ENCODE results near the gene ATL2.
A peak's percentile ranks its signal among the peaks of the same experiment; 100 is the strongest.

The ATL2 gene

GRCh38 chr2:38248255-38248654 is 128.8 kb downstream of the ATL2 start:
- TF ChIP-seq FOXP2 (optimal IDR thresholded peaks at IDR 0.05; ENCODE audit: control extremely low read depth, extremely low read length, insufficient read depth) = no peak
- TF ChIP-seq EZH2 (IDR thresholded peaks at IDR 0.05) = no peak
- TF ChIP-seq POLR2AphosphoS5 (IDR thresholded peaks at IDR 0.05; ENCODE audit: borderline replicate concordance, low read depth, low read length) = no peak

GRCh38 chr2:38246105-38246504 is 131.0 kb downstream of the ATL2 start:
- no peak overlapping the region for H3K9ac ChIP-seq (ENCODE audit: insufficient read length)
- no peak overlapping the region for H3K27ac ChIP-seq
- no peak for DNase-seq (ENCODE audit: low read depth, low spot score)
- H3K9me3 ChIP-seq (ENCODE audit: low read depth, low read length) = no peaks in the 10 kb centered on the region
- TF ChIP-seq FOXP2 (optimal IDR thresholded peaks at IDR 0.05; ENCODE audit: control extremely low read depth, extremely low read length, insufficient read depth) = no peak
- TF ChIP-seq EZH2 (IDR thresholded peaks at IDR 0.05) = no peak
- TF ChIP-seq POLR2AphosphoS5 (IDR thresholded peaks at IDR 0.05; ENCODE audit: borderline replicate concordance, low read depth, low read length) = no peak
- no peaks in the 10 kb centered on the region for H3K36me3 ChIP-seq (ENCODE audit: insufficient read depth, low read length)
- no peak overlapping the region for H3K4me3 ChIP-seq

More at GRCh38 chr2:38248255-38248654, 128.8 kb downstream of the ATL2 start:
- Histone ChIP-seq H3K9me3 (ENCODE audit: low read depth, low read length) (no peaks in the 10 kb centered on the region), H3K27ac (no peak overlapping the region), H3K9ac (ENCODE audit: insufficient read length) (no peak overlapping the region), H3K36me3 (ENCODE audit: insufficient read depth, low read length) (no peaks in the 10 kb centered on the region), H3K4me3 (no peak overlapping the region)
- no peak for DNase-seq (ENCODE audit: low read depth, low spot score)

- TF ChIP-seq POLR2AphosphoS5 (IDR thresholded peaks at IDR 0.05; ENCODE audit: borderline replicate concordance, low read depth, low read length) = no peak
- TF ChIP-seq FOXP2 (optimal IDR thresholded peaks at IDR 0.05; ENCODE audit: control extremely low read depth, extremely low read length, insufficient read depth) = no peak
- Histone ChIP-seq H3K27ac (no peak overlapping the region), H3K9ac (ENCODE audit: insufficient read length) (no peak overlapping the region), H3K36me3 (ENCODE audit: insufficient read depth, low read length) (no peaks in the 10 kb centered on the region), H3K4me3 (no peak overlapping the region; the same call in 1 of the 2 replicates), H3K9me3 (ENCODE audit: low read depth, low read length) (no peaks in the 10 kb centered on the region)
- DNase-seq (ENCODE audit: low read depth, low spot score) = peak; percentile 71
Measured at GRCh38 chr2:38245114-38245641, 131.9 kb downstream of the ATL2 start.

GRCh38 chr2:38244301-38244700 is 132.8 kb downstream of the ATL2 start:
- Histone ChIP-seq H3K9me3 (ENCODE audit: low read depth, low read length) (no peaks in the 10 kb centered on the region), H3K27ac (no peak overlapping the region), H3K4me3 (no peak overlapping the region), H3K36me3 (ENCODE audit: insufficient read depth, low read length) (no peaks in the 10 kb centered on the region), H3K9ac (ENCODE audit: insufficient read length) (no peak overlapping the region)
- no peak for TF ChIP-seq POLR2AphosphoS5 (IDR thresholded peaks at IDR 0.05; ENCODE audit: borderline replicate concordance, low read depth, low read length)
- no peak for TF ChIP-seq FOXP2 (optimal IDR thresholded peaks at IDR 0.05; ENCODE audit: control extremely low read depth, extremely low read length, insufficient read depth)
- no peak for TF ChIP-seq EZH2 (IDR thresholded peaks at IDR 0.05)
- no peak for DNase-seq (ENCODE audit: low read depth, low spot score)
